Epidermal melanocyte (primary cell): ENCODE results near the gene C17orf50.

Experiments used
- DNase-seq: peaks from one replicate; pipeline ENCODE4 v3.0.0; 2011; ENCODE audit warnings: low spot score; ENCODE audit not compliant: insufficient read length

The C17orf50 gene

GRCh38 chr17:35760587-35760986 is at the start of gene C17orf50:
TSS of gene C17orf50 (plus strand) at chr17:35760887. CDS start at chr17:35760942, 55 bp downstream.
- DNase-seq: no peak

GRCh38 chr17:35710950-35711349 is 49.7 kb upstream of the C17orf50 start:
- no peak for DNase-seq

GRCh38 chr17:35713069-35713728 is 47.5 kb upstream of the C17orf50 start:
- no peak for DNase-seq

- no peak for DNase-seq
Observed at GRCh38 chr17:35714988-35715387, 45.7 kb upstream of the C17orf50 start.

- DNase-seq: no peak
Observed at GRCh38 chr17:35715416-35715815, 45.3 kb upstream of the C17orf50 start.

GRCh38 chr17:35716173-35716572 is 44.5 kb upstream of the C17orf50 start:
- DNase-seq: no peak

- no peak for DNase-seq
Observed at GRCh38 chr17:35716897-35717465, 43.7 kb upstream of the C17orf50 start.

- DNase-seq: no peak
Observed at GRCh38 chr17:35717475-35717874, 43.2 kb upstream of the C17orf50 start.

GRCh38 chr17:35723735-35724134 is 37.0 kb upstream of the C17orf50 start:
- DNase-seq: no peak

GRCh38 chr17:35725058-35725457 is 35.6 kb upstream of the C17orf50 start:
- DNase-seq: no peak

GRCh38 chr17:35725802-35726126 is 34.9 kb upstream of the C17orf50 start:
- no peak for DNase-seq

- DNase-seq: peak; percentile 75
Observed at GRCh38 chr17:35726127-35726952, 34.3 kb upstream of the C17orf50 start.

- DNase-seq: no peak
Observed at GRCh38 chr17:35726953-35727460, 33.7 kb upstream of the C17orf50 start.

- no peak for DNase-seq
Observed at GRCh38 chr17:35727635-35728034, 33.1 kb upstream of the C17orf50 start.

- no peak for DNase-seq
Observed at GRCh38 chr17:35728551-35728950, 32.1 kb upstream of the C17orf50 start.

- no peak for DNase-seq
Observed at GRCh38 chr17:35729405-35729833, 31.3 kb upstream of the C17orf50 start.

- DNase-seq: no peak
Observed at GRCh38 chr17:35730400-35731005, 30.2 kb upstream of the C17orf50 start.

GRCh38 chr17:35731239-35731916 is 29.3 kb upstream of the C17orf50 start, which contains the start of gene RASL10B:
TSS of gene RASL10B (plus strand) at chr17:35731639. CDS start at chr17:35735185, 3,546 bp downstream.
- DNase-seq: peak; percentile 82

- DNase-seq: no peak
Observed at GRCh38 chr17:35731917-35732805, 28.5 kb upstream of the C17orf50 start.

GRCh38 chr17:35732806-35733136 is 27.9 kb upstream of the C17orf50 start:
- DNase-seq: no peak
